ENCODE measurements around the gene MRPS35. TPM values are rescaled to one million over a fixed set of nuclear protein-coding genes. Genes with fewer than 3 reads are reported as not detected.

MRPS35 gene
- total RNA-seq, 6 experiments from 2014 or later: 34.6 to 84.4 (median 41.1) TPM

- H3K27me3 ChIP-seq: no peaks in the 10 kb centered on the region
- H3K4me3 ChIP-seq: peak overlapping the region; percentile 78 to 98 (median 96)
- peak overlapping the region; percentile 84 to 90 (median 86) for H3K27ac ChIP-seq
- no peak for TF ChIP-seq POLR2A (IDR thresholded peaks at IDR 0.05)
- TF ChIP-seq, protein P1, sequence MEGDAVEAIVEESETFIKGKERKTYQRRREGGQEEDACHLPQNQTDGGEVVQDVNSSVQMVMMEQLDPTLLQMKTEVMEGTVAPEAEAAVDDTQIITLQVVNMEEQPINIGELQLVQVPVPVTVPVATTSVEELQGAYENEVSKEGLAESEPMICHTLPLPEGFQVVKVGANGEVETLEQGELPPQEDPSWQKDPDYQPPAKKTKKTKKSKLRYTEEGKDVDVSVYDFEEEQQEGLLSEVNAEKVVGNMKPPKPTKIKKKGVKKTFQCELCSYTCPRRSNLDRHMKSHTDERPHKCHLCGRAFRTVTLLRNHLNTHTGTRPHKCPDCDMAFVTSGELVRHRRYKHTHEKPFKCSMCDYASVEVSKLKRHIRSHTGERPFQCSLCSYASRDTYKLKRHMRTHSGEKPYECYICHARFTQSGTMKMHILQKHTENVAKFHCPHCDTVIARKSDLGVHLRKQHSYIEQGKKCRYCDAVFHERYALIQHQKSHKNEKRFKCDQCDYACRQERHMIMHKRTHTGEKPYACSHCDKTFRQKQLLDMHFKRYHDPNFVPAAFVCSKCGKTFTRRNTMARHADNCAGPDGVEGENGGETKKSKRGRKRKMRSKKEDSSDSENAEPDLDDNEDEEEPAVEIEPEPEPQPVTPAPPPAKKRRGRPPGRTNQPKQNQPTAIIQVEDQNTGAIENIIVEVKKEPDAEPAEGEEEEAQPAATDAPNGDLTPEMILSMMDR (IDR thresholded peaks at IDR 0.05): no peak
- H3K4me1 ChIP-seq: peaks cover 0 to 13% (median 0%) of the 10 kb centered on the region in 4 donors
- intact Hi-C loops (cut with DNase I): no loop called here
- H3K36me3 ChIP-seq: no peaks in the 10 kb centered on the region
- DNase-seq (peak in 2 of 3 donors; percentile 24 to 46), ATAC-seq (peak; percentile 64 to 70 (median 66))
- H3K9me3 ChIP-seq: no peaks in the 10 kb centered on the region
- 13% methylated on average over 24 of the region's 24 CpGs for whole genome bisulfite sequencing (ENCODE audit: insufficient coverage, low coverage, low lambda C conversion rate, missing lambda C conversion rate)
Measured at GRCh38 chr12:27709932-27710591, 570 bp upstream of the MRPS35 start.

DNA sequence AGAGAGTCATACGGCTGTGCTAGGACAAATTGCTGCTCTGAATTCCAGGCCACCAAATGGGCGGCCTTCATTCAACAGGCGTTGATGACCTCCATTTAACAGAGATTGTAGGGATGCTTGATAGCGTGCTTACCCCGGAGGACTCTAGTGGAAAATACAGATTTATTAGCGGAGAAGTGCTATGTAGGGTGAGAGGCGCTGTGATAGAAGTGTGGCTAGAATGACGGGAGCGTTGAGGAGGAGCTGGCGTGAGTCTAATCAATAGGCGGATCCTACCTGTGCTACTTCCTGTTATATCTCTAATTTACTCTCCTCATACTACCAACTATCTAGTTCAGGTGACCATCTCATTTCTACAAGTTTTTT, 668 bp downstream of the MRPS35 start:
- H3K9me3 ChIP-seq: no peaks in the 10 kb centered on the region
- H3K36me3 ChIP-seq: peaks cover 0 to 11% (median 2%) of the 10 kb centered on the region in 4 donors
- peak overlapping the region; percentile 84 to 90 (median 86) for H3K27ac ChIP-seq
- no peak for TF ChIP-seq POLR2A (IDR thresholded peaks at IDR 0.05)
- TF ChIP-seq, protein P1 (IDR thresholded peaks at IDR 0.05): no peak
- DNase-seq: no peak
- ATAC-seq: peak; percentile 3 to 26 (median 11)
- peak overlapping the region; percentile 78 to 98 (median 96) for H3K4me3 ChIP-seq
- peaks cover 0 to 13% (median 0%) of the 10 kb centered on the region in 4 donors for H3K4me1 ChIP-seq
- intact Hi-C loops (cut with DNase I): no loop called here
- 1% methylated on average over 11 of the region's 11 CpGs for WGBS (ENCODE audit: insufficient coverage, low coverage, low lambda C conversion rate, missing lambda C conversion rate)
- H3K27me3 ChIP-seq: no peaks in the 10 kb centered on the region

GRCh38 chr12:27711967-27712366, 1.3 kb downstream of the MRPS35 start:
- Histone ChIP-seq H3K9me3 (no peaks in the 10 kb centered on the region), H3K4me1 (peaks cover 0 to 13% (median 0%) of the 10 kb centered on the region in 4 donors), H3K27ac (no peak overlapping the region), H3K4me3 (peak overlapping the region in 1 of 3 donors; percentile 78), H3K36me3 (peaks cover 0 to 15% (median 6%) of the 10 kb centered on the region in 4 donors), H3K27me3 (no peaks in the 10 kb centered on the region)
- DNase-seq (no peak), ATAC-seq (no peak)
- WGBS (ENCODE audit: insufficient coverage, low coverage, low lambda C conversion rate, missing lambda C conversion rate): 55% methylated on average over 2 of the region's 2 CpGs
- TF ChIP-seq, protein P1 (IDR thresholded peaks at IDR 0.05): no peak
- no peak for TF ChIP-seq POLR2A (IDR thresholded peaks at IDR 0.05)
- intact Hi-C loops (cut with DNase I): no loop called here

- no peaks in the 10 kb centered on the region for H3K27me3 ChIP-seq
- 75% methylated on average over 1 of the region's 1 CpG for WGBS (ENCODE audit: insufficient coverage, low coverage, low lambda C conversion rate, missing lambda C conversion rate)
- TF ChIP-seq, protein P1 (IDR thresholded peaks at IDR 0.05): no peak
- no peak for TF ChIP-seq POLR2A (IDR thresholded peaks at IDR 0.05)
- intact Hi-C loops (cut with DNase I): no loop called here
- DNase-seq (no peak), ATAC-seq (no peak)
- peaks cover 2 to 54% (median 7%) of the 10 kb centered on the region in 4 donors for H3K36me3 ChIP-seq
- H3K9me3 ChIP-seq: no peaks in the 10 kb centered on the region
- no peaks in the 10 kb centered on the region for H3K4me1 ChIP-seq
- H3K4me3 ChIP-seq: no peak overlapping the region
- no peak overlapping the region for H3K27ac ChIP-seq
Measured at GRCh38 chr12:27723212-27723611, 12.6 kb downstream of the MRPS35 start.
